Caki2 (cell line): ENCODE measurements around the gene UNC93A. TPM values are rescaled to one million over a fixed set of nuclear protein-coding genes. Genes with fewer than 3 reads are reported as not detected.
"Not testable (repeated sequence)": the region's sequence is repeated elsewhere in the genome, so short reads cannot be mapped to it uniquely, and the experiment has no call there.

Experiments used
- DNase-seq: peaks from one replicate; pipeline ENCODE4 v3.0.0-alpha.2; 2015; ENCODE audit warnings: low read depth
- in situ Hi-C: cut with HindIII; loops from 2 replicates; pipeline ENCODE4 v1.10.0; 2016; ENCODE audit warnings: low sequenced_read_pairs, low pct_unique_long_range_greater_than_20kb, mixed read lengths
- total RNA-seq: library from RNA; depleted of rRNA; stranded (reverse); fragments of >200 nt; shearing (Covaris generic); gene quantifications from 2 replicates; pipeline ENCODE4 v1.2.3, GENCODE V29; 2014; ENCODE audit warnings: low replicate concordance

The UNC93A gene
- total RNA-seq, 1 experiment from 2014 or later, result not detected

DNA sequence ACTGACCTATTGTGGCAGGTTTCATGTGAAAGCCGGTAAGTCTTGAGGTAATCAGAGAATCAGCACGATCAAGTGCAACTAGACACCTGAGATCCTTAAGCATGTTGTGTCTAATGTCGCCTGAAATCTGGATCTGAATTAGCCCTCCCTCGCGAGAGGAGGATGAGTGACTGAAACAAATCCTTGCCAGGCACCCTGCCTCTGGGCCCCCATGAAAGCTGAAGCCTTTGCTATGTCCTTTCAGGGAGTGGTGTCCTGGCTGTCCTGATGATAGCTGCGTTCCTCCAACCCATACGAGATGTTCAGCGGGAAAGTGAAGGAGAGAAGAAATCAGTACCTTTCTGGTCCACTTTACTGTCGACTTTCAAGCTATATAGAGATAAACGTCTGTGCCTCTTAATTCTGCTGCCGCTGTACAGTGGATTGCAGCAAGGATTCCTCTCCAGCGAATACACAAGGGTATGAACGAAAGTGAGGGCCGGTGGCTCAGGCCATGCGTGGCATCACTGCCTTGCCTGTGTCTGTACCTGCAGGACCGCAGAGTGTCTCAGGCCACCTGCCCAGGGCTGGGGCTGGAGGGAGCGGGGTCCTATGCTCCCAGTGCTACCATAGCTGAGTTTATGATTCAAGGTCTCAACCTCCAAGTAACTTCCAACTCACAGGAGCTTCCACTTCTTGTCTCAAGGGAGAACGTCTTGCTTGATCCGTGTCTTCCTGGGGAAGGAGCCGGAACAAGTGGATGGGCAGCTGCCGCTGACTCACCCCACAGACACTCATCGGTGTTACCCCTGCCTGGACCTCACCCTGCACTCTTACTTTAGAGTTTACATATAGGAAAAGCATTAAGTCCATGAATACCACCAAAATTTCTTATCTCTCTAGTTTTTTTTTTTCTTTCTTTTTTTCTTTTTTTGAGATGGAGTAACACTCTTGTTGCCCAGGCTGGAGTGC is 12.8 kb downstream of the UNC93A start:
- DNase-seq, result no peak

GRCh38 chr6:167304912-167305311 is 13.8 kb downstream of the UNC93A start:
- in situ Hi-C loops, result no loop called here
- no peak for DNase-seq

More for the DNA sequence above, 12.8 kb downstream of the UNC93A start:
- in situ Hi-C loops, result no loop called here

DNA sequence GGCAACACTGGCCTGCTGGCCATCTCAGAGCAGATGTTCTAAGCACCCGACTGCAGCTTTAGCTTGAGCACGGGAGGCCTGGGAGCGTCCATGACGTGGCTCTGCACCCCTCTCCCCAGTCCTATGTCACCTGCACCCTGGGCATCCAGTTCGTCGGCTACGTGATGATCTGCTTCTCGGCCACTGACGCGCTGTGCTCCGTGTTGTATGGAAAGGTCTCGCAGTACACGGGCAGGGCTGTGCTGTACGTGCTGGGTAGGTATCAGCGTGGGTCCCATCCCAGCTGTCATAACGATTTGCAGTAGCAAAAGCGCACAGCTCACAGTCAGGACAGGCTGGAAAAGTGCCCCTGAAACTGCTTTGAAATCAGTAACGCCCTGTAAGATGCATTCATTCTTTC is 14.7 kb downstream of the UNC93A start:
- no peak for DNase-seq
- in situ Hi-C loops, result no loop called here

DNA sequence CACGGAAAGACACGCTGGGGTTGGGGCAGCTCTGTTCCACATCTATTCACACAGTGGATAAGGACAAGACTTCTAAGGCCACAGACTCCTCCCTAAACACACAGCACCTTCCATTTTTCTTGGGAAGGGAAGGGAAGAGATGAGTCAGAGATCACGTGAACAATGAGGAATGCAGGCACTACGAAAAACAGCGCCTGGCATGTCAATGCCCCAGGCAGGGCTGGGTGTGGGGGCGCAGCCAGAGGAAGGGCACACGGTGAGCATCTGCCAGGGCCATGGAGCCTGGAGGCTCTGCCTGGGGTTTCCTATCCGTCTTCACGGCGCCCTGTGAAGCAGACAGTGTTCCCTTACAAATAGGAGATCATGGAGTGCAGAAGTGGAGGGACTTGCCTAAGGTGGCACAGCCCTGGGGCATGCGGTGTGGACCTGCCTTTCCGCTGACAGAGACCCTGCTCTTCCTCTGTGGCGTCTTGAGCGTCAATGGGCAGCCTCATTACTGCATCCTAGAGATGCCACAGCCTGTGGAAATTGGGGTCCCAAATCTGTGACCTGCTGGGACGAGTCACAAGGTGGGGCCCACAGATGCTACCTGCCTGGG is 15.4 kb downstream of the UNC93A start:
- peak; percentile 47 for DNase-seq
- in situ Hi-C loops, result no loop called here

DNA sequence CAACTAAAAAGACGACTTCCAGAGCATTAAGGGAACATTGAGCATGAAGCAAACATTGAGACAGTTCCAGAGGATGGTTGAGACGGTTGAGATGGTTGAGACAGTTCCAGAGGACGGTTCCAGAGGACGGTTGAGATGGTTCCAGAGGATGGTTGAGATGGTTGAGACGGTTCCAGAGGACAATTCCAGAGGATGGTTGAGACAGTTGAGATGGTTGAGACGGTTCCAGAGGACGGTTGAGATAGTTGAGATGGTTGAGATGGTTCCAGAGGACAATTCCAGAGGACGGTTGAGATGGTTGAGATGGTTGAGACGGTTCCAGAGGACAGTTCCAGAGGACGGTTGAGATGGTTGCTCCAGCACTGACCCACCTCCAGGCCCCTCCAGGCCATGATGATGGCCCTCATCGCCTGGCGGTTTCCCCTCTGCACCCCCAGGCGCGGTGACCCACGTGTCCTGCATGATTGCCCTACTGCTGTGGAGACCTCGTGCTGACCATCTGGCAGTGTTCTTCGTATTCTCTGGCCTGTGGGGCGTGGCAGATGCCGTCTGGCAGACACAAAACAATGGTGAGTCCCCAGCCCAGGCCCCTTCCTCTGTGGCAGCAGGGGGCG is 16.3 kb downstream of the UNC93A start:
- in situ Hi-C loops, result no loop called here

GRCh38 chr6:167308207-167308606 is 17.1 kb downstream of the UNC93A start:
- in situ Hi-C loops, result no loop called here
- DNase-seq, result no peak

More for the DNA sequence above, 16.3 kb downstream of the UNC93A start:
- no peak for DNase-seq

DNA sequence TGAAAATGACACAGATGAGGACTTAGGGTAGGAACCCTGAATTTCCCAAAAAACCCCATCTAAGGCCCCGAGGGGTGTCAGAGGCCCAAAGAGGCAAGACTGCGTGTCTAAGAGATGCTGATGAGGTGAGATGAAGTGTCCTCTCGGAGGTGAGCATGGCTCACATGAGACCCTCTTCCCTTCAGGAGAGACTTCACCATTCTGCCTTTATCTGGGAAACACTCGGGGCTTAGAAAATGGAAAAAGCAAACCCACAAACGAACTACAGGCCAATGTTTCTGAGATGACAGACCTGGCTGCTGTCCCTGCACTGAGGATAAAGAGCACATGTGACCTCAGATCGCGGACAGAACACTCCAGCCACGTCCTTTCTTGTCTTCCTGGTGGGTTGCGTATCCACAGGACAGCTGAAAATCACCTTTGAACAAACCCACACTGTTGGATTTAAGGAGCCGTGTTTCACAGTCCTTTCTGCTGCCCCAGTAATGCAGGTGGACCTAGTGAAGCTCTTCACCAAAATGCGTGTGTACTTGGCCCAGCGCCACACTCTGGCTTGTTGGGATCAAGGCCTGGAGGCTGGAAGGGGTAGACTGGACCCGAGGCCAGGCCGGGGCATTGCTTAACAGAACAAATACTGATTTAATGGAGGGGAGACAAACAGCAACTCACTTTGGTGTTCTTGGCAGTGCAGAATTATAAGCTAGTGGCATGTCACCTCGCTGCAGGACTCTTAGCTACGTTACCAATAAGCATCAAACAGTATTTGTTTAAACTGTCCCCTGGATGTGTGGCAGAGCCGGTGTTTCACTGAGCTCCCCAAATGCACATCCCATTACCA is 18.5 kb downstream of the UNC93A start:
- in situ Hi-C loops, DNase-seq: not testable (repeated sequence)

DNA sequence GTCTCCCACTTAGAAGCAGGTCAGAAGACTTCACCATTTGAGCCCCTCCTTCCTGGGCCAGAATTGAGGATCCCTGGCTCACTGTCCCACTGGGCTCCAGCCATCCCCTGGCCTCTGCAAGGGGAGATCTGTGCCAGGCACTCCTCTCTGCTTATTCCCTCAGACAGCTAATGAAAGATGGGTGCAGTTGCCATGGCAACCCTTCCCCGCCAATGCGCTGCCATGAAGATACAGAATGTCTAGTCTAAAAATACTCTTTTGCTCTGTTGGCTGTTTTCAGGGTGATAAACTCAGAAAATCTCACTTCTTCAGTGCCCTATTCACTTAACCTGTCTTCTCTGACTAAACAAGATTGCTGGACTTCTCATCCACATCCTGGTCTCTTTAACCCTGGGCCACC is 20.2 kb downstream of the UNC93A start:
- no peak for DNase-seq
- in situ Hi-C loops, result no loop called here

- in situ Hi-C loops, DNase-seq: not testable (repeated sequence)
Observed at GRCh38 chr6:167311691-167312090, 20.6 kb downstream of the UNC93A start.

DNA sequence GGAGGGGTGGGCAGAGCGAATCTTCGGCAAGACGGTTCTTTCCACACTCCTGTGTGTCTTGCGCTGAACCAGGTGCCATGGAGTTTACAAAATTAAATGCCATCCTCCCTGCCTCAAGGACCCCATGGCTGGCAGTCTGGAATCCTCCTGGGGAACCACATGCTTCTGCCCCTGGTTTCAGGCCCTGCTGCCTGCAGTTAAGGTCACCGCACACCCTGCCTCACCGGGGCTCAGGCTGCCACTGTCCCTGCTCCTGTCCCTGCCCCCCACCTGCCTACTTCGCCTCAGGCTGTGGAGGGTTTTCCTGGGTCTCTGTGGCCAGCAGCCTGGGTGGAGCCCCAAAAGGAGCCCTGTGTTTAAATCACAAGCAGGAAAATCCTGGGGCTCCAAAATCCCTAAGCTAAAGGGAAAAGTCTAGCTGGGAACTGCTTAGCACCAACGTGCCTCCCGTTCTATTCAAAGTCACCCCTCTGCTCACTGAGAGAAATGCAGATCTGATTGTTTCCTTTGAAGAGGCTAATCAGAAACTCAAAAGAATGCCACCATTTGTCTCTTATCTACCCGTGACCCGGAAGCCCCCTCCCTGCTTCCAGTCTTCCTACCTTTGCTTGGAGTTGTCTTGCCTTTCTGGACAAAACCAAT is 23.2 kb downstream of the UNC93A start:
- no peak for DNase-seq
- in situ Hi-C loops, result no loop called here

- no peak for DNase-seq
- in situ Hi-C loops, result no loop called here
Observed at GRCh38 chr6:167317172-167317571, 26.1 kb downstream of the UNC93A start.

DNA sequence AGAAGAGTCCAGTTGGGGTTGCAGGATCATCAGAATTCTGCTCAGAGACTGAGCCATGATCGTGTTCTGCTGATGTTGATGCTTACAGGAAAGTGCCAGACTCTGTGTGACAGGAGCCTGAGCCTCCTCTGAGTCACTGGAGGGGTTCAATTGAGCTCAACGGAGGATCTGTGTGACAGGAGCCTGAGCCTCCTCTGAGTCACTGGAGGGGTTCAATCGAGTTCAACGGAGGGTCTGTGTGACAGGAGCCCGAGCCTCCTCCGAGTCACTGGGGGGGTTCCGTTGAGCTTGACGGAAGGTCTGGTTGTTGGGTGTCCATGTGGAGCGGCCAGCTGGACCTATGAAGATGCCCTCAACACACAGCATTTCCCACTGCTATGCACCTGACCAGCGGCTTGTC is 27.2 kb downstream of the UNC93A start:
- peak; percentile 41 for DNase-seq
- in situ Hi-C loops, result not testable (repeated sequence)

- in situ Hi-C loops, result not testable (repeated sequence)
- DNase-seq, result peak; percentile 54
Observed at GRCh38 chr6:167318856-167319255, 27.7 kb downstream of the UNC93A start.

DNA sequence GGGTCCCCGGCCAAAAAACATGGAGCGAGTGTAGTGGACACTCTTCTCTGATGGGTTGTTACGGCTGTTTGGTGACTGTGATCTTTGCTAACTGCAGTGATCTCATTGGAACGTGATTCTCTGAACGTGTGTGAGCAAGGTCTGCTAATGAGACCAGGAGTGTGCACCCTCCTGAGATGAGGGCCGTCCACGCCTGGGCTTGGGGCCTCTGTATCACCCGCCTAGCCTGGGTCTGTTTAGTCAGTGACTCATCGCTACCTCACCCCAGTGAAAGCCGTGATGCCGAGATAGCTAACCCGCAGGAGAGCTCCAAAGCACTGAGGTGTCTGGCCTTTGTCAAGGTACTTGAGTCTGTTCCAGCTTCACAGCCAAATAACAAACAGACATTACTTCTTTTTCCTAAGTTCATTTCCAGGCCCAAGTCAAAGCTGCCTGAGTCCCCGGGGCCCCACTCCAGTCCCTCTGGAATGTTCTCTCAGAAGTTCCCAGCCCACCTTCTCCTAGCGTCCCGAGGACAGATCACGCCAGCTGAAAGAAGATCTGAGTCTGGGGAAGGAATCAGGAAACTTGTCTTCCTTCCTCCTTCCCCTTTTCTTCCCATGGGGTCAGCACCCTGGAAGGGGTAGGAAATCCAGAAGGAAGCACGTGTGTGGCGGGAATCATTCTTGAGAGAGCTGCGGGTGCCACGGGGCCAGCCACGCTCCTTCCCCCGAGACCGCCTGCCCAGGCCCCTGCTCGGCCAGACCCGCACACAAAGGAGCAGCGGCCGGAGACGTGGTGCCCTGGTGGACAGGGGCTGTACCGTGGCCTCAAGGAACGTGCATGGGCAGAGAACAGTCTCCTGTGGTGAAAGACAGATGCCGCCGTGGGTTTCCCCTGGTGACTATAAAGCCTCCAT is 29.0 kb downstream of the UNC93A start:
- DNase-seq, result peak; percentile 67
- in situ Hi-C loops, result not testable (repeated sequence)

DNA sequence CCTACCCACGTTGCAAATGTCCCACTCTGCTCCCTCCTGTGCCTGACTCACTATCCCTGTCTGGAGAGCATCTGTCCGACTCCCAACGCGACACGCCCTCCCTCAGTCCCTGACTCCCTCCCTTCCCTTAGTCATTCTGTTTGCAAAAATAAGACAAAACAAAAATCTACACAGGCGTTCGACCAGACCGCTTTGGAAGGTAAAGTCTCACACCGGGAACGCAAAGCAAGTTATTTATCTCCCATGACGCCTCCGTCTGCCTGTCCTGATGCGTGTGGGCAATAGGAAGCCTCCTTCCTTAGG is 29.6 kb downstream of the UNC93A start:
- peak; percentile 57 for DNase-seq
- in situ Hi-C loops, result not testable (repeated sequence)

DNA sequence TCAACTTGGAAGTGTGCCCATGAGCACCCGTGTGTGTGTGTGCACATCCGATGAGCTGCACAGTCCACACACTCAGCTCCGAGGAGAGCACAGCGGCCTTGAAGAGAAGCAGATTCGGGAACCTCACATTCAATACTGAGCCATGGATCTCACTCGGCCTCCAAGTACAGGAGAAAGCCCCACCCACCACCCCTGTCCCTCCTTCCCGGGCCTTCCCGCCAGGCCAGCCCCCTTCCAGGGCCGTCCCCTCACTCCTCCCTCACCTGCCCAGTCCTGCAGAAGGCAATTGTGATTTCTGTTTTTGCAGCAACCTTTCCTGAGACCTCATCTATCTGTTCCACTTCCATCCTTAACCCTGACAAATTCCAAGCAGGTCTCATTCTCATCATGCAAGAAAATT is 30.1 kb downstream of the UNC93A start:
- in situ Hi-C loops, DNase-seq: not testable (repeated sequence)

- DNase-seq, result no peak
- in situ Hi-C loops, result no loop called here
Observed at GRCh38 chr6:167323111-167323510, 32.0 kb downstream of the UNC93A start.
